Keratinocyte (primary cell): ENCODE results near the gene UBE2F. TPM values are rescaled to one million over a fixed set of nuclear protein-coding genes. Genes with fewer than 3 reads are reported as not detected.

ENCODE experiments used
- DNase-seq: peaks from one replicate; pipeline ENCODE4 v3.0.0-alpha.2; 2011; ENCODE audit warnings: low read depth, missing footprints, low spot score
- FAIRE-seq: peaks from 2 replicates; lab custom pipeline; 2011; peaks lifted over from hg19 to GRCh38; lab: Jason Lieb, UNC
- H2AFZ ChIP-seq: 2 replicates; pipeline ENCODE4 v1.6.0; 2012; ENCODE audit warnings: low read length, control low read depth, inconsistent platforms; ENCODE audit not compliant: control insufficient read depth
- H3K27ac ChIP-seq: 2 replicates; pipeline ENCODE4 v1.5.1; 2011; ENCODE audit warnings: low read length; ENCODE audit not compliant: control insufficient read depth, insufficient read depth
- H3K27me3 ChIP-seq: 3 replicates; pipeline ENCODE4 v1.6.0; 2011; ENCODE audit warnings: low read length; ENCODE audit not compliant: control insufficient read depth, insufficient read depth; ENCODE audit errors: extremely low read depth
- H3K36me3 ChIP-seq, 2 experiments: 2 replicates in 1 of 2; 3 replicates in 1 of 2; pipeline ENCODE4 v1.5.1; 2011; ENCODE audit warnings: low read length in 2 of 2, mild to moderate bottlenecking in 1 of 2; ENCODE audit not compliant: control insufficient read depth in 2 of 2, insufficient read depth in 2 of 2; ENCODE audit errors: extremely low read depth in 1 of 2
- H3K4me1 ChIP-seq: 3 replicates; pipeline ENCODE4 v1.5.1; 2011; ENCODE audit warnings: low read length; ENCODE audit not compliant: control insufficient read depth, insufficient read depth; ENCODE audit errors: extremely low read depth
- H3K4me2 ChIP-seq: 3 replicates; pipeline ENCODE4 v1.6.0; 2011; ENCODE audit warnings: low read depth, low read length; ENCODE audit not compliant: control insufficient read depth, insufficient read depth; ENCODE audit errors: extremely low read depth
- H3K4me3 ChIP-seq, 3 experiments: fragments of 200-600 bp in 1 of 3; sonication (generic) in 1 of 3; 2 replicates in 2 of 3; 3 replicates in 1 of 3; pipeline ENCODE4 v1.5.1; 2011 to 2016; ENCODE audit warnings: low read length in 3 of 3, mild to moderate bottlenecking in 3 of 3, control low read depth in 2 of 3, inconsistent platforms in 1 of 3, low read depth in 1 of 3, mixed read lengths in 1 of 3, mixed run types in 1 of 3, moderate library complexity in 1 of 3; ENCODE audit not compliant: control insufficient read depth in 2 of 3, insufficient read depth in 2 of 3; ENCODE audit errors: extremely low read depth in 1 of 3
- H3K79me2 ChIP-seq: 2 replicates; pipeline ENCODE4 v1.6.0; 2012; ENCODE audit warnings: low read length; ENCODE audit not compliant: control insufficient read depth, insufficient read depth
- H3K9ac ChIP-seq: 3 replicates; pipeline ENCODE4 v1.6.0; 2011; ENCODE audit warnings: low read length; ENCODE audit not compliant: control insufficient read depth, insufficient read depth; ENCODE audit errors: extremely low read depth
- H3K9me1 ChIP-seq: 3 replicates; pipeline ENCODE4 v1.6.0; 2011; ENCODE audit warnings: low read length; ENCODE audit not compliant: control insufficient read depth, insufficient read depth; ENCODE audit errors: extremely low read depth
- H3K9me3 ChIP-seq: 2 replicates; pipeline ENCODE4 v1.5.1; 2012; ENCODE audit warnings: low read depth, low read length; ENCODE audit not compliant: control insufficient read depth
- H4K20me1 ChIP-seq: 3 replicates; pipeline ENCODE4 v1.6.0; 2011; ENCODE audit warnings: low read length; ENCODE audit not compliant: control insufficient read depth, insufficient read depth; ENCODE audit errors: extremely low read depth
- EZH2 ChIP-seq: IDR thresholded peaks from one replicate; pipeline ENCODE4 v1.6.1; 2012; ENCODE audit warnings: inconsistent platforms, mild to moderate bottlenecking, low read length, moderate library complexity
- dilution Hi-C: fragments of 300-500 bp; cut with MboI; formaldehyde crosslinking; loops from one replicate; pipeline ENCODE4 v1.7.0; 2020; ENCODE audit warnings: low sequenced_read_pairs; ENCODE audit not compliant: extremely low pct_ligation_motif_present
- polyA plus RNA-seq, 5 experiments: library from polyadenylated mRNA; depleted of rRNA in 3 of 5; stranded (reverse) in 3 of 5; stranded (forward) in 1 of 5; unstranded in 1 of 5; fragments of >200 nt; gene quantifications; 1 replicate in 1 of 5; 2 replicates in 3 of 5; 3 replicates in 1 of 5; pipeline versions ENCODE4 v1.2.1 to v1.2.3, GENCODE V29; 2011 to 2012; ENCODE audit warnings: missing spikeins in 2 of 5, low read depth in 1 of 5, low replicate concordance in 1 of 5
- TF ChIP-seq, protein P1 (sequence below), 3 experiments: IDR thresholded peaks in 1 of 3; conservative IDR thresholded peaks in 1 of 3; optimal IDR thresholded peaks in 1 of 3; 2 replicates in 2 of 3; 3 replicates in 1 of 3; pipeline versions ENCODE3 to v1.5.1; 2011; ENCODE audit warnings: low read length in 3 of 3, mild to moderate bottlenecking in 3 of 3, moderate library complexity in 2 of 3, control low read depth in 1 of 3, inconsistent platforms in 1 of 3; ENCODE audit not compliant: insufficient read depth in 2 of 3; ENCODE audit errors: extremely low read depth in 1 of 3

Gene UBE2F
- polyA plus RNA-seq, 1 donor (not counting 4 experiments of a cell fraction or from before 2014, with no cell fraction given): 95.6 TPM

DNA sequence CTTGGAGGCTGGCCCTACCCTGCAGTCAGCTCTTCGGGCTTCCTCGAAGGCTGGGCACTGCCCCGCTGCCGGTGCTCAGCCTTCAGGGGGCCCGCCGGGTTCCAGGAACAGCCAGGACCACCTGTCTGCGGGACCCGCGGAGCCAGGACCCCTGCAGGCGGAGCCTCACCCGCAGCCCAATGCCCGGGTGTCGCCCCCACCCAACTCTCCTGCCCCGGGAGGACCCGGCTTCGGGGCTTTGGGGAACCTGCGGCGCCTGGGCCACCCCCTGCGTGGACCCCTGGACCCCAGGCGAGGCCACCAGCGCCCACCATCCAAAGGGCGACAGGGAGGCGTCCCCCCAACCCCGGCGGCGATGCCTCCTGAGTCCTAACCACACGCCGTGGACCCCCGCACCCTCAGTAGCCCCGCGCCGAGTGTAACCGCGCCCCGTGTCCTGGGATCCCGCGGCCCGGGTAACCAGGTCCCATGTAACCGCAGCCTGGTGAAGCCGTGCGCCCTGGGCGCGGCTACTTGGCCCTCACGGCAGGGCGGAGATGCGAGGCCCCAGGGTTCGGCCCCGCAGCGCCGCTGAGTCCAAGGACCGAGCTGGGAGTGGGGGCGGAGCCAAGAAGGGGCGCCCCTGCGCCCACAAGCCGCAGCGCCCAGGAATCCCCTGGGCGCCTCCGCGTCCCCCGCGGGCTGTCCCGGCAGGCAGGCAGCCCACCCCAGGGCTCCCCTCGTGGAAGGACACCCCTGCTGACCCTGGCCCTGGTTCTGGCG, 11.0 kb upstream of the UBE2F start:
- FAIRE-seq: no peak

DNA sequence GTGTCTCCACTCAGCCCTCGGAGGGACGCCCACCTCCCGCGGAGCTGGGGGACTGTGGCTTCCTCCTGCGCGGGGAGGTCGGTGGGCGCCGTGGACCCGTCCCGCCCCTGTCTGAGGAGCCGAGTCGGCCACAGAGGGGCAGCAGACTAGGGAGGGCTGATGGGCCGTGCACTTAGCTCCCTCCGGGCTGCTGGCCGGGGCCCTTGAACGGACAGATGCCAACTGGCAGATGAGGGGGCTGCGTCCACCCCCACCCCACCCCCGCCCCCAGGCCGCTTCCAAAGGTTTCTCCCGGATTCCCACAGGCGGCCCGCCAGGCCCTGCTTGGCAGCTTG, 10.4 kb upstream of the UBE2F start:
- FAIRE-seq (no peak), DNase-seq (no peak)
- H3K9me1 ChIP-seq: no peaks in the 10 kb centered on the region
- H2AFZ ChIP-seq: no peak overlapping the region
- H3K4me3 ChIP-seq: no peak overlapping the region
- H3K79me2 ChIP-seq: no peaks in the 10 kb centered on the region
- no peak overlapping the region for H3K9ac ChIP-seq
- TF ChIP-seq EZH2: no peak
- TF ChIP-seq, protein P1, sequence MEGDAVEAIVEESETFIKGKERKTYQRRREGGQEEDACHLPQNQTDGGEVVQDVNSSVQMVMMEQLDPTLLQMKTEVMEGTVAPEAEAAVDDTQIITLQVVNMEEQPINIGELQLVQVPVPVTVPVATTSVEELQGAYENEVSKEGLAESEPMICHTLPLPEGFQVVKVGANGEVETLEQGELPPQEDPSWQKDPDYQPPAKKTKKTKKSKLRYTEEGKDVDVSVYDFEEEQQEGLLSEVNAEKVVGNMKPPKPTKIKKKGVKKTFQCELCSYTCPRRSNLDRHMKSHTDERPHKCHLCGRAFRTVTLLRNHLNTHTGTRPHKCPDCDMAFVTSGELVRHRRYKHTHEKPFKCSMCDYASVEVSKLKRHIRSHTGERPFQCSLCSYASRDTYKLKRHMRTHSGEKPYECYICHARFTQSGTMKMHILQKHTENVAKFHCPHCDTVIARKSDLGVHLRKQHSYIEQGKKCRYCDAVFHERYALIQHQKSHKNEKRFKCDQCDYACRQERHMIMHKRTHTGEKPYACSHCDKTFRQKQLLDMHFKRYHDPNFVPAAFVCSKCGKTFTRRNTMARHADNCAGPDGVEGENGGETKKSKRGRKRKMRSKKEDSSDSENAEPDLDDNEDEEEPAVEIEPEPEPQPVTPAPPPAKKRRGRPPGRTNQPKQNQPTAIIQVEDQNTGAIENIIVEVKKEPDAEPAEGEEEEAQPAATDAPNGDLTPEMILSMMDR (optimal IDR thresholded peaks at IDR 0.05 in 1 of 3, IDR thresholded peaks at IDR 0.05 in 1 of 3, conservative IDR thresholded peaks at IDR 0.05 in 1 of 3; ENCODE audit: extremely low read depth in 1 of 3, insufficient read depth in 2 of 3, low read length in 3 of 3): no peak
- H3K36me3 ChIP-seq: no peaks in the 10 kb centered on the region
- no peak overlapping the region for H3K27ac ChIP-seq
- dilution Hi-C loops: no loop called here
- no peaks in the 10 kb centered on the region for H3K9me3 ChIP-seq
- no peak overlapping the region for H3K4me2 ChIP-seq
- H3K4me1 ChIP-seq: no peaks in the 10 kb centered on the region
- H4K20me1 ChIP-seq: no peaks in the 10 kb centered on the region
- H3K27me3 ChIP-seq: peaks cover 16% of the 10 kb centered on the region

More for the DNA sequence above, 11.0 kb upstream of the UBE2F start:
- DNase-seq: no peak
- TF ChIP-seq EZH2: no peak
- TF ChIP-seq, protein P1 (optimal IDR thresholded peaks at IDR 0.05 in 1 of 3, IDR thresholded peaks at IDR 0.05 in 1 of 3, conservative IDR thresholded peaks at IDR 0.05 in 1 of 3; ENCODE audit: extremely low read depth in 1 of 3, insufficient read depth in 2 of 3, low read length in 3 of 3): no peak
- dilution Hi-C loops: no loop called here
- no peak overlapping the region for H3K27ac ChIP-seq
- H2AFZ ChIP-seq: no peak overlapping the region
- H3K4me2 ChIP-seq: peak overlapping the region; percentile 39
- H3K4me3 ChIP-seq: no peak overlapping the region
- no peaks in the 10 kb centered on the region for H3K9me1 ChIP-seq
- no peaks in the 10 kb centered on the region for H3K9me3 ChIP-seq
- H3K27me3 ChIP-seq: peaks cover 16% of the 10 kb centered on the region
- H3K9ac ChIP-seq: no peak overlapping the region
- no peaks in the 10 kb centered on the region for H3K4me1 ChIP-seq
- H3K36me3 ChIP-seq: no peaks in the 10 kb centered on the region
- H4K20me1 ChIP-seq: no peaks in the 10 kb centered on the region
- no peaks in the 10 kb centered on the region for H3K79me2 ChIP-seq
